H1 (cell line): ENCODE measurements around the gene TFF3. TPM values are rescaled to one million over a fixed set of nuclear protein-coding genes. Genes with fewer than 3 reads are reported as not detected.

Source experiments
- CTCF ChIA-PET: fragments of 300-600 bp; sonication (Branson Sonifier 250); formaldehyde crosslinking; loops from one replicate; lab custom pipeline; 2021; ENCODE audit not compliant: partially characterized antibody; lab: Charles Lee
- POLR2A ChIA-PET: fragments of 300-600 bp; sonication (Branson Sonifier 250); formaldehyde crosslinking; loops from one replicate; lab custom pipeline; 2021; ENCODE audit warnings: inconsistent platforms; ENCODE audit not compliant: partially characterized antibody; lab: Charles Lee
- DNase-seq, 2 experiments: peaks; one replicate each; pipeline versions ENCODE4 v3.0.0 to v3.0.0-alpha.2; 2010 to 2022; ENCODE audit warnings: low spot score in 2 of 2, low read depth in 1 of 2, mixed read lengths in 1 of 2
- FAIRE-seq: peaks from 2 replicates; lab custom pipeline; 2011; peaks lifted over from hg19 to GRCh38; lab: Jason Lieb, UNC
- H2AFZ ChIP-seq: 2 replicates; pipeline ENCODE4 v1.8.1; 2012; ENCODE audit warnings: low read length, inconsistent platforms
- H2AK5ac ChIP-seq: 2 replicates; pipeline ENCODE4 v1.6.1; 2013; ENCODE audit warnings: low read depth, low read length
- H2BK120ac ChIP-seq: replicated peaks from 2 replicates; pipeline ENCODE3; 2013; ENCODE audit warnings: low read depth, low read length, inconsistent platforms
- H2BK12ac ChIP-seq: 2 replicates; pipeline ENCODE4 v1.6.1; 2013; ENCODE audit warnings: low read depth, low read length
- H2BK15ac ChIP-seq: 2 replicates; pipeline ENCODE4 v1.6.1; 2013; ENCODE audit warnings: low read length
- H2BK20ac ChIP-seq: 2 replicates; pipeline ENCODE4 v1.6.1; 2013; ENCODE audit warnings: low read length
- H2BK5ac ChIP-seq: 2 replicates; pipeline ENCODE4 v1.6.1; 2013; ENCODE audit warnings: low read depth, low read length
- H3K14ac ChIP-seq: 2 replicates; pipeline ENCODE4 v1.6.1; 2013; ENCODE audit warnings: inconsistent platforms; ENCODE audit not compliant: insufficient read length
- H3K18ac ChIP-seq: 2 replicates; pipeline ENCODE4 v1.6.1; 2013; ENCODE audit warnings: low read length; ENCODE audit errors: extremely low read depth
- H3K23ac ChIP-seq: 2 replicates; pipeline ENCODE4 v1.6.1; 2013; ENCODE audit warnings: inconsistent platforms; ENCODE audit not compliant: insufficient read length
- H3K23me2 ChIP-seq: 2 replicates; pipeline ENCODE4 v1.6.1; 2013; ENCODE audit warnings: low read depth, low read length
- H3K27ac ChIP-seq: 2 replicates; pipeline ENCODE4 v1.6.1; 2011; ENCODE audit warnings: low read depth, low read length, inconsistent platforms
- H3K27me3 ChIP-seq, 4 experiments: replicated peaks in 1 of 4; 1 replicate in 1 of 4; 2 replicates in 3 of 4; pipeline versions ENCODE4 v1.6.1 to v1.8.1; 2011 to 2013; ENCODE audit warnings: low read length in 3 of 4, mild to moderate bottlenecking in 3 of 4, inconsistent platforms in 2 of 4, mixed read lengths in 2 of 4, moderate library complexity in 1 of 4; ENCODE audit not compliant: control insufficient read depth in 3 of 4, insufficient read depth in 3 of 4; ENCODE audit errors: extremely low read depth in 1 of 4
- H3K36me3 ChIP-seq, 4 experiments: 2 replicates each; pipeline versions ENCODE4 v1.6.1 to v1.8.1; 2011 to 2013; ENCODE audit warnings: mild to moderate bottlenecking in 4 of 4, low read length in 3 of 4, moderate library complexity in 2 of 4, control low read depth in 1 of 4, inconsistent platforms in 1 of 4; ENCODE audit not compliant: insufficient read depth in 4 of 4, control insufficient read depth in 2 of 4
- H3K4ac ChIP-seq: replicated peaks from 2 replicates; pipeline ENCODE3; 2013; ENCODE audit warnings: low read length, low read depth, mixed read lengths, inconsistent platforms; ENCODE audit not compliant: insufficient read length
- H3K4me1 ChIP-seq, 4 experiments: replicated peaks in 1 of 4; 1 replicate in 1 of 4; 2 replicates in 3 of 4; pipeline versions ENCODE4 v1.6.1 to v1.8.1; 2011 to 2013; ENCODE audit warnings: low read length in 3 of 4, inconsistent platforms in 2 of 4, mixed read lengths in 1 of 4; ENCODE audit not compliant: insufficient read depth in 4 of 4, control insufficient read depth in 3 of 4
- H3K4me2 ChIP-seq, 2 experiments: 2 replicates each; pipeline versions ENCODE4 v1.6.1 to v1.8.1; 2011 to 2013; ENCODE audit warnings: low read depth in 2 of 2, low read length in 2 of 2, control low read depth in 1 of 2, inconsistent platforms in 1 of 2, mild to moderate bottlenecking in 1 of 2; ENCODE audit not compliant: insufficient read depth in 1 of 2
- H3K4me3 ChIP-seq, 4 experiments: fragments of 200-600, 300-600 bp in 1 of 4; sonication (generic), shearing (Covaris generic), sonication (Bioruptor Twin) in 1 of 4; 2 replicates each; pipeline versions ENCODE4 v1.5.1 to v1.8.1; 2011 to 2016; ENCODE audit warnings: low read length in 4 of 4, low read depth in 3 of 4, control low read depth in 2 of 4, inconsistent platforms in 2 of 4, mild to moderate bottlenecking in 2 of 4, mixed read lengths in 1 of 4, moderate library complexity in 1 of 4; ENCODE audit not compliant: insufficient read depth in 2 of 4; ENCODE audit errors: extremely low read depth in 1 of 4
- H3K56ac ChIP-seq: replicated peaks from 2 replicates; pipeline ENCODE3; 2013; ENCODE audit warnings: low read depth, mild to moderate bottlenecking, mixed read lengths, low read length, inconsistent platforms; ENCODE audit not compliant: insufficient read length
- H3K79me1 ChIP-seq: 2 replicates; pipeline ENCODE4 v1.6.1; 2013; ENCODE audit warnings: low read depth, low read length, control low read depth
- H3K79me2 ChIP-seq, 2 experiments: 2 replicates each; pipeline versions ENCODE4 v1.6.1 to v1.8.1; 2012 to 2013; ENCODE audit warnings: low read length in 2 of 2, mild to moderate bottlenecking in 2 of 2, inconsistent platforms in 1 of 2; ENCODE audit not compliant: insufficient read depth in 2 of 2, control insufficient read depth in 1 of 2
- H3K9ac ChIP-seq, 4 experiments: replicated peaks in 1 of 4; 1 replicate in 1 of 4; 2 replicates in 3 of 4; pipeline versions ENCODE4 v1.6.1 to v1.8.1; 2011 to 2013; ENCODE audit warnings: low read depth in 3 of 4, low read length in 3 of 4, control low read depth in 2 of 4, mild to moderate bottlenecking in 2 of 4, moderate library complexity in 2 of 4, inconsistent platforms in 1 of 4; ENCODE audit errors: extremely low read depth in 1 of 4
- H3K9me3 ChIP-seq, 2 experiments: 2 replicates each; pipeline versions ENCODE4 v1.6.1 to v1.8.1; 2012 to 2013; ENCODE audit warnings: mild to moderate bottlenecking in 2 of 2, moderate library complexity in 2 of 2, control low read depth in 1 of 2, inconsistent platforms in 1 of 2, low read depth in 1 of 2, low read length in 1 of 2, mixed read lengths in 1 of 2; ENCODE audit not compliant: insufficient read depth in 2 of 2
- H4K20me1 ChIP-seq, 2 experiments: replicated peaks in 1 of 2; 2 replicates each; pipeline versions ENCODE3 to v1.8.1; 2011 to 2013; ENCODE audit warnings: inconsistent platforms in 2 of 2, low read length in 2 of 2, mild to moderate bottlenecking in 1 of 2; ENCODE audit not compliant: insufficient read depth in 2 of 2, control insufficient read depth in 1 of 2
- H4K5ac ChIP-seq: 2 replicates; pipeline ENCODE4 v1.6.1; 2013; ENCODE audit warnings: low read length, low read depth, mixed read lengths, inconsistent platforms; ENCODE audit not compliant: insufficient read length
- H4K8ac ChIP-seq: 2 replicates; pipeline ENCODE4 v1.8.0; 2013; ENCODE audit warnings: mild to moderate bottlenecking, moderate library complexity, low read length, inconsistent platforms; ENCODE audit not compliant: insufficient read depth; ENCODE audit errors: extremely low read depth
- H4K91ac ChIP-seq: replicated peaks from 2 replicates; pipeline ENCODE3; 2013; ENCODE audit warnings: low read length, mixed read lengths, inconsistent platforms; ENCODE audit not compliant: insufficient read length
- ASH2L ChIP-seq: fragments of 200-600, 300-600 bp; sonication (generic); IDR thresholded peaks from one replicate; pipeline ENCODE4 v1.7.1; 2017; ENCODE audit warnings: low read length
- BRCA1 ChIP-seq: IDR thresholded peaks from 2 replicates; pipeline ENCODE4 v1.6.1; 2012; ENCODE audit warnings: low read depth, low read length, improper control_type of control experiment
- CBX8 ChIP-seq: fragments of 300-800, 300-1000 bp; sonication (generic); IDR thresholded peaks from 2 replicates; pipeline ENCODE4 v1.7.1; 2016; ENCODE audit warnings: low read depth, low read length, borderline replicate concordance
- CREB1 ChIP-seq: IDR thresholded peaks from 2 replicates; pipeline ENCODE4 v1.6.1; 2012; ENCODE audit warnings: inconsistent platforms
- GABPA ChIP-seq: IDR thresholded peaks from 2 replicates; pipeline ENCODE4 v1.6.1; 2011; ENCODE audit warnings: mild to moderate bottlenecking, low read length, moderate library complexity, borderline replicate concordance; ENCODE audit not compliant: insufficient read depth
- HDAC6 ChIP-seq: IDR thresholded peaks from one replicate; pipeline ENCODE4 v1.7.1; 2012; ENCODE audit warnings: low read depth, mild to moderate bottlenecking, inconsistent platforms, low read length, moderate library complexity
- NANOG ChIP-seq: IDR thresholded peaks from 2 replicates; pipeline ENCODE4 v1.6.1; 2011; ENCODE audit warnings: low read length, low read depth, mild to moderate bottlenecking, inconsistent platforms; ENCODE audit not compliant: insufficient read depth, poor library complexity, severe bottlenecking
- PHF8 ChIP-seq: fragments of 200-600 bp; sonication (generic); conservative IDR thresholded peaks from 2 replicates; pipeline ENCODE4 v1.7.1; 2012; ENCODE audit warnings: low read depth, mild to moderate bottlenecking, inconsistent platforms, low read length, moderate library complexity
- RBBP5 ChIP-seq: IDR thresholded peaks from 2 replicates; pipeline ENCODE4 v1.7.1; 2012; ENCODE audit warnings: low read depth, mild to moderate bottlenecking, inconsistent platforms, low read length, moderate library complexity, borderline replicate concordance
- YY1 ChIP-seq: IDR thresholded peaks from 2 replicates; pipeline ENCODE4 v1.6.1; 2011; ENCODE audit warnings: low read depth, mild to moderate bottlenecking, low read length
- WGBS, 2 experiments: shearing (Covaris generic) in 1 of 2; methylation state at CpG; one replicate each; pipeline versions ENCODE4 v1.1.6 to v1.1.7; 2013 to 2015; ENCODE audit warnings: low lambda C conversion rate in 2 of 2, mixed read lengths in 2 of 2, inconsistent platforms in 1 of 2, low coverage in 1 of 2, missing lambda C conversion rate in 1 of 2; ENCODE audit not compliant: insufficient replicate concordance in 2 of 2, insufficient coverage in 1 of 2, insufficient read length in 1 of 2; ENCODE audit errors: extremely low coverage in 1 of 2, missing lambda C conversion rate in 1 of 2; 5-methylcytosine and 5-hydroxymethylcytosine counted together
- polyA plus RNA-seq, 7 experiments: library from polyadenylated mRNA; depleted of rRNA in 3 of 7; stranded (reverse) in 5 of 7; unstranded in 2 of 7; fragments of >200 nt in 5 of 7; fragments of 200-250 nt in 2 of 7; gene quantifications; 1 replicate in 5 of 7; 2 replicates in 1 of 7; 4 replicates in 1 of 7; pipeline versions ENCODE4 v1.2.1 to v1.2.3, GENCODE V29; 2011 to 2013; ENCODE audit warnings: missing spikeins in 2 of 7, mixed read lengths in 2 of 7
- total RNA-seq: library from RNA; stranded (reverse); fragmentation: NEBNext Ultra II Directional; extraction: Animal tissue kit (Norgen Biotek cat#: 25700); gene quantifications from 2 replicates; pipeline ENCODE4 v1.2.1, GENCODE V29; 2021
- TF ChIP-seq, protein P1 (sequence below): IDR thresholded peaks from 2 replicates; pipeline ENCODE4 v1.6.1; 2012; ENCODE audit warnings: inconsistent platforms

The TFF3 gene
- total and polyA plus RNA-seq, 2 of the 8 experiments (the other 6 are each of a cell fraction or from before 2014, with no cell fraction given), result 1.7 to 6.7 TPM

DNA sequence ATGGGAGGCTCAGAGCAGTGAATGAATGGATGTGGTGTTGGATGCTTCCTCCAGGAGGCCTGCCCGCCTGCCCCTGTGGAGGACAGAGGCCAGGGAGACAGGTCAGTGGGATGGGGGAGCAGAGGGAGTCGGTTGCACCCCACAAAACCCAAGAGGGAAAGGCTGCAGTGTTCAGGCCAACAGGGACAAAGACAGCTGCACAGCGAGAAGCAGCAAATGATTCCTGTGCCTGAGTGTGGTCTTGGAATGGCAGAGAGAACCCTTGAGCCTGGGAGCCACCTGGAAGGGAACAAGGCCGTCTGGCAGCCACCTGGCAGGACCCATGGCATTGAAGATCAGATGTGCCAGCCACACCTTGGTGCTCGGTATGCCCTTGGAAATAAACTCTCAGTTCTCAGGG, 8.1 kb downstream of the TFF3 start:
- H2BK5ac ChIP-seq, result no peak overlapping the region
- ChIA-PET CTCF (interaction anchor here (0.7 to 2.0 kb wide), 3 partner anchors 11 to 162 kb away, joined by 3 to 5 read pairs (median 3); no protein-coding TSS in a partner anchor), POLR2A (no interaction called here)
- H3K36me3 ChIP-seq, result no peaks in the 10 kb centered on the region
- H3K4ac ChIP-seq, result no peak overlapping the region
- no peak overlapping the region for H3K18ac ChIP-seq
- peaks cover 0 to 7% (median 3%) of the 10 kb centered on the region in 4 experiments; a peak in 2 of 7 replicates for H3K27me3 ChIP-seq
- H3K14ac ChIP-seq, result no peak overlapping the region
- 94% methylated on average over 4 of the region's 5 CpGs; no CpG with 5 or more reads in 1 of the 2 experiments for WGBS, 2 experiments
- no peak overlapping the region for H4K8ac ChIP-seq
- H2BK120ac ChIP-seq, result no peak overlapping the region
- DNase-seq (no peak), FAIRE-seq (no peak)
- H4K91ac ChIP-seq, result no peak overlapping the region
- no peaks in the 10 kb centered on the region for H4K20me1 ChIP-seq
- H2AFZ ChIP-seq, result no peak overlapping the region
- peak overlapping the region; percentile 27; the same call in 1 of the 2 replicates for H2BK12ac ChIP-seq
- H3K27ac ChIP-seq, result no peak overlapping the region
- no peak overlapping the region for H3K9ac ChIP-seq
- no peak overlapping the region for H3K56ac ChIP-seq
- no peaks in the 10 kb centered on the region; the same call in 1 of the 2 replicates for H3K23me2 ChIP-seq
- H3K4me1 ChIP-seq, result peaks cover 0 to 5% (median under 1%) of the 10 kb centered on the region in 4 experiments; a peak in 4 of 7 replicates
- H3K4me3 ChIP-seq, result no peak overlapping the region
- H3K23ac ChIP-seq, result no peak overlapping the region
- H2BK15ac ChIP-seq, result no peak overlapping the region
- H3K9me3 ChIP-seq, result no peaks in the 10 kb centered on the region
- H2BK20ac ChIP-seq, result no peak overlapping the region
- no peaks in the 10 kb centered on the region for H3K79me2 ChIP-seq
- H3K79me1 ChIP-seq, result no peaks in the 10 kb centered on the region
- no peak overlapping the region for H3K4me2 ChIP-seq
- no peak overlapping the region for H4K5ac ChIP-seq
- H2AK5ac ChIP-seq, result no peak overlapping the region
- TF ChIP-seq, protein P1, sequence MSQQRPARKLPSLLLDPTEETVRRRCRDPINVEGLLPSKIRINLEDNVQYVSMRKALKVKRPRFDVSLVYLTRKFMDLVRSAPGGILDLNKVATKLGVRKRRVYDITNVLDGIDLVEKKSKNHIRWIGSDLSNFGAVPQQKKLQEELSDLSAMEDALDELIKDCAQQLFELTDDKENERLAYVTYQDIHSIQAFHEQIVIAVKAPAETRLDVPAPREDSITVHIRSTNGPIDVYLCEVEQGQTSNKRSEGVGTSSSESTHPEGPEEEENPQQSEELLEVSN, result no peak
- no peak for TF ChIP-seq HDAC6
- TF ChIP-seq CBX8, result no peak
- no peak for TF ChIP-seq ASH2L
- no peak for TF ChIP-seq NANOG
- TF ChIP-seq GABPA, result no peak
- no peak for TF ChIP-seq CREB1
- TF ChIP-seq YY1, result no peak
- no peak for TF ChIP-seq PHF8
- no peak for TF ChIP-seq RBBP5
- TF ChIP-seq BRCA1, result no peak
